Activated T-cell treated with anti-CD3 and anti-CD28 coated beads, Interleukin-2, amount 50 U/mL, for 72 hours (primary cell): Measurements from ENCODE around the gene IGHMBP2. TPM values are rescaled to one million over a fixed set of nuclear protein-coding genes. Genes with fewer than 3 reads are reported as not detected.

Experiments
- ATAC-seq, 2 donors: fragments of 150-1000 bp; cut with Tn5 transposase; replicated peaks in 1 of 2; 2 replicates each; pipeline ENCODE4 v1.10.0; 2021; ENCODE audit warnings: moderate library complexity in 2 of 2, mild to moderate bottlenecking in 1 of 2
- DNase-seq, 2 donors: peaks; one replicate each; pipeline ENCODE4 v3.0.0; 2021 to 2022; ENCODE audit warnings: mixed read lengths in 1 of 2
- H3K27ac Mint-ChIP-seq: one replicate; pipeline ENCODE4 v1.8.0; 2022; ENCODE audit warnings: mild to moderate bottlenecking, moderate library complexity, mixed read lengths
- H3K27me3 Mint-ChIP-seq: one replicate; pipeline ENCODE4 v1.8.0; 2022; ENCODE audit warnings: low read depth, mixed read lengths
- H3K36me3 Mint-ChIP-seq, 2 donors: one replicate each; pipeline ENCODE4 v1.8.0; 2022; ENCODE audit warnings: mixed read lengths in 2 of 2, mild to moderate bottlenecking in 1 of 2; ENCODE audit not compliant: insufficient read depth in 2 of 2
- H3K4me1 Mint-ChIP-seq: one replicate; pipeline ENCODE4 v1.8.0; 2022; ENCODE audit warnings: low read depth, mixed read lengths
- H3K4me3 Mint-ChIP-seq, 2 donors: one replicate each; pipeline ENCODE4 v1.8.0; 2022; ENCODE audit warnings: mild to moderate bottlenecking in 2 of 2, mixed read lengths in 2 of 2, moderate library complexity in 2 of 2
- H3K9me3 Mint-ChIP-seq, 2 donors: one replicate each; pipeline ENCODE4 v1.8.0; 2022; ENCODE audit warnings: mixed read lengths in 2 of 2
- total RNA-seq, 2 donors: library from RNA; stranded (reverse); gene quantifications; one replicate each; pipeline ENCODE4 v1.2.3, GENCODE V29; 2022

Gene IGHMBP2
- total RNA-seq, 2 donors from 2014 or later = 29.2 to 40.6 TPM

DNA sequence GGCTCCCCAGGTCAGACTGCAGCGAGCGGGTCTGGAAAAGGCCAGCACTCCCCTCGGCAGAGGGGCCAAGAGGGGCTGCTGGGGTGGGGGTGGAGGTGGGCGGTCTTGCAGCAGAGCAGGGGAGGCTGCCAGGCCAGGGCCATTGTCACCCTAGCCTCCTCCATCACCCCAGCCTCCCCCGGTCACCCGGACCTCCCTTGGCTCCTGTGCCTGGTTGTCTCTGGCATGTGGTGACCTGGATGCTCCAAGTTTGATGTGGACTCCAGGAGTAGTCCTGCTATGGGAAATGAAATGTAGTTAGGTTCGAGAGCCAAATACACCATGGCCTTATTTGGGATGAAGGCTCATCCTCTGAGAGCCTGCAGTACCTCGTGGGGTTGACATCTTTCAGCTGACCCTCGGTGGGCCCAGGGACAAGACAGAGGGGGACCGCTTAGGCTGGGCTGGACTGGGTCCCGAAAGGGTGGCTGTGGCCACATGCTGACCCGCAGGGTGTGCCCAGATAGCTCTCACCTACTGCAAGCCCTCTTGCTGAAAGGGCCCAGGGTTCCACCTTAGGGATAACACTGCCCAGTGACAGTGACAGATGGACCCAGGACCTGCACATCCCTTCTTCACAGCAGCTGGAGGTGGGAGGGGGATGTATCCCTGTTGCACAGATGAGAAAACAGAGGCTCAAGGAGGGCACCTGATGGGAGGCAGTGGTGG, 53.0 kb downstream of the IGHMBP2 start:
- no peak for ATAC-seq

DNA sequence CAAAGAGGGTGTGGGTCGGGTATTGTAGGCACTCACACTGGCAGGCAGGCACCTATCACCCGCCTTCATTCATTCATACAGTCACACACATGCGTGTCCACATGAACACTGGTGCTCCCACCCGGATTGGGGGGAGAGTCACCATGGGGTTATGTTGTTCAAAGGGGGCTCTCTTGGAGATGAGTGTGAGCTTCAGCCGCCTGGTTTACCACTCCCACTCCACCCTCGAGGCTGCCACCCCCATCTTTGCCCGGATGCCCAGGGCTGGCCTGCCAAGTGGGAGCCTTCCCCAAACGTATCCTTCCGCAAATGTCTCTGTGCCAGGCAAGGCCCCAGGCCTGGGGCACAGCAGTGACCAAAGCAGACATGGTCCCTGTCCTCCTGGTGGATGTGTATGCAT, 54.5 kb downstream of the IGHMBP2 start:
- Mint-ChIP-seq H3K36me3 (no peaks in the 10 kb centered on the region), H3K4me3 (no peak overlapping the region), H3K9me3 (no peaks in the 10 kb centered on the region), H3K4me1 (peaks cover 9% of the 10 kb centered on the region), H3K27me3 (peaks cover 7% of the 10 kb centered on the region), H3K27ac (no peak overlapping the region)
- ATAC-seq = no peak
- no peak for DNase-seq

More for the DNA sequence above, 53.0 kb downstream of the IGHMBP2 start:
- Mint-ChIP-seq H3K27ac (no peak overlapping the region), H3K9me3 (no peaks in the 10 kb centered on the region), H3K4me1 (no peaks in the 10 kb centered on the region), H3K36me3 (no peaks in the 10 kb centered on the region), H3K27me3 (peaks cover 7% of the 10 kb centered on the region), H3K4me3 (no peak overlapping the region)
- DNase-seq = no peak

DNA sequence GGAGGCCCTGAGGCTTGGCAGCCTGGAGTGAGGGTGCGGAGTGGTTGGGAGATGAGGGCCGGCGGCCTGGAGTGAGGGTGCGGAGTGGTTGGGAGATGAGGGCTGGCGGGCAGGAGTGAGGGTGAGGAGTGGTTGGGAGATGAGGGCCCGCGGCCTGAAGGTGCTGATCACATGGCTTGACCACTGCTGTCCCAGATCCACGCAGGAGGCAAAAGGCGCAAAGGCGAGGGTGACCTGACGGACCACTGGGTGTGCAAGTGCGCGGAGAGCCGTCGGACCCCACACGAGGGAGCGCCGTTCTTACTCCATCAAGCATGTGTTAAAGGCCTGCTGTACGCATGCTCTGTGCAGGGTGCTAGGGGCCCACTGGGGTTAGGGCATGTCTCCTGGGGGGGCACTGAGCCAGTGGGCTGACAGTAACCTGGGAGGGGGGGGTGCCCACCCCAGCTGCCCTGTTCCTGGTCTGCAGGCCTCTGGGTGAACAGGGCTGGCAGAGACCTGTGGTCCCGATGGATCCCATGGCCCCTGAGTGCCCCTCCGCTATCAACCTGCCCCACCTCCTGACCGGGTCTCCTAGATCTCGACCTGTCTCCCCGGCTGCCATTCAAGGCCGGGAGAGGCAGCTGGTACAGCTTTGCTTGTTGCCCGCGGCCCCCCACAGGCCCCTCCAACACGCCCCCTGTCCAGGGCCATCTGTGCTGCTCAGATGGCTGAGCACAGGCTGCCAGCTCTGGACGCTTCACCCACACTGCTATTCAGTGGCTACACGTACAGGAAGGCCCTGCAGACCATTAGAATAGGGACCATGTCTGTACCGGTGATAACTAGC, 56.0 kb downstream of the IGHMBP2 start:
- DNase-seq (no peak), ATAC-seq (peak in 1 of 2 donors; percentile 16)
- no peak overlapping the region for H3K27ac Mint-ChIP-seq
- peaks cover 7% of the 10 kb centered on the region for H3K27me3 Mint-ChIP-seq
- no peaks in the 10 kb centered on the region for H3K9me3 Mint-ChIP-seq
- H3K4me3 Mint-ChIP-seq = no peak overlapping the region
- H3K4me1 Mint-ChIP-seq = peaks cover 10% of the 10 kb centered on the region
- peaks cover 0 to 4% of the 10 kb centered on the region in 2 donors for H3K36me3 Mint-ChIP-seq

DNA sequence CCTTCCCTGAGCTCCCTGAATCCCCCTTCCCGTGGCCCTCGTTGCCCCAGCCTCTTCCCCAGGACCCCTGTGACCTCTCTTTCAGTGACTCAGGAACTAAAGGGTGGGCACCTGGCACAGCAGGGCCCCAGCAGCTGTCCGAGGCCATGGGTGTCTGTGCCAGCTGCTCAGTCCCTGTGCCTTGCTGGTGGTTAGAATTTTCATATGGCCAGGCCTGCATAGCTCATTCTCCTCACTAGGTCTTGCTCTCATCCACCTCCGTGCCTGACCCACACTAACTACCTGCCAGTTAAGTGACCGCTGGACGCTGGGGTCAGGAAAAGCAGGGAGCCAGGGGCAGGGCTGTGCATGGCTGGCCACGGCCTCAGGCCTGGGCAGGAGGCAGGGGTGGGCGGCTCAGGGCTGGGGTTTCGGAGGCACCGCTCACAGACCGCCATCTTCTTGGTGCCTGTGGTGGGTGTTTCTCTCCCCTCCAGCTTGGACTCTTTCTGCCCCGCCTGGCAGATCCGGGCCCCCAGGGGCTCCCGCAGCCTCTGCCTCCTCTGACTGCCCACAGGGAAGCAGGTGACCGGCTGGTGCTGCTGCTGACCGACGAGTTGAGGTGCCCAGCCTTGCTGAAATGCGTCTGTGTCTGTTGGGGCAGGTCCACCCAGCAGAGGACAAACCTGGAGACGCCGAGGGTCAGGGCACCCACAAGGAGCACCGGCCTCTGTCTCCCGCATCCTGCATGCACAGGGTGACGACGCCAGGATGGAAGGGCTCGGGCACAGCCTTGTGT, 56.8 kb downstream of the IGHMBP2 start:
- DNase-seq (no peak), ATAC-seq (no peak)
- H3K4me3 Mint-ChIP-seq = no peak overlapping the region
- H3K27me3 Mint-ChIP-seq = peaks cover 7% of the 10 kb centered on the region
- H3K36me3 Mint-ChIP-seq = peaks cover 0 to 4% of the 10 kb centered on the region in 2 donors
- peaks cover 10% of the 10 kb centered on the region for H3K4me1 Mint-ChIP-seq
- H3K27ac Mint-ChIP-seq = no peak overlapping the region
- no peaks in the 10 kb centered on the region for H3K9me3 Mint-ChIP-seq

DNA sequence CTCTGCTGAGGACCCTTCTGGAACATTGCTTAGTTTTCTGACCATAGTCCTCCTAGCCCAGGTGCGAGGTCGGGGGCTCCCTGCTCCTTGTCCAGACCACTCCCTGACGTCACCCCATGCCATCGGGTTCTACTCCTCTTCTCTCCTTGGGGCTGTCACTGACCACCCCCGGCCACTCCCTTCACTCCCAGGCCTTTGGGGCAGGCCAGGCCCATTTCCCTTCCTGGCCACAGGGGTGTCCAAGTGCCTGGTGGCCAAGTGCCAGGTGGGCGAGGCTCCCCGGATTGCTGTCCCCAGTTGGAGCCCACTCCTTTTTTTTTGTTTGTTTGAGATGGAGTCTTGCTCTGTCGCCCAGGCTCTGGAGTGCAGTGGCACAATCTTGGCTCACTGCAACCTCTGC, 57.6 kb downstream of the IGHMBP2 start:
- Mint-ChIP-seq H3K27ac (no peak overlapping the region), H3K4me3 (no peak overlapping the region), H3K4me1 (peaks cover 14% of the 10 kb centered on the region), H3K27me3 (peaks cover 7% of the 10 kb centered on the region), H3K9me3 (no peaks in the 10 kb centered on the region), H3K36me3 (peaks cover 0 to 4% of the 10 kb centered on the region in 2 donors)
- DNase-seq = no peak
- no peak for ATAC-seq

DNA sequence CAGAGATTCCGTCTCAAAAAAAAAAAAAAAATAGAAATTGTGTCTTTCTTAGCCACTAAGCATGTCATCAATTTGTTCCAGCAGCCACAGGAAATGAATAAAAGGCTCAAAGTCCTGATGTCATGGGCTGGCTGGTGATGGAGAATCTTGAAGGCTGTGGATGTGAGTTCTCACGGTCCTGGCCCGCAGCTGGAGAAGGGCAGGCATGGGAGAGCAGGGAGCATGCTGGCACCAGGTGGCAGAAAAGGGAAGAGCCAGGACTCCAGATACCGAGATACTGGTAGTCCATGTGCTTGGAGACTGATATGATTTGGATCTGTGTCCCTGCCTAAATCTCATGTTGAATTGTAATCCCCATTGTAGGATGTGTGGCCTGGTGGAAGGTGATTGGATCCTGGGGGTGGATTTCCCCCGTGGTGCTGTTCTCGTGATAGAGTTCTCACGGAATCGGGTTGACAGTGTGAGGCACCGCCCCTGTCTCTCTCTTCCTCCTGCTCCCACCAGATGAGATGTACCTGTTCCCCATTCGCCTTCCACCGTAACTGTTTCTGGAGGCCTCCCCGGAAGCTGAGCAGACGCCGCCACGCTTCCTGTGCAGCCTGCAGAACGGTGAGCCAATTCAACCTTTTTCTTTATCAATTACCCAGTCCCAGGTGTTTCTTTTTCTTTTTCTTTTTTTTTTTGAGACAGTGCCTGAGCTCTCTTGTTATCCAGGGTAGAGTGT, 59.0 kb downstream of the IGHMBP2 start:
- H3K27me3 Mint-ChIP-seq = no peaks in the 10 kb centered on the region
- peak; percentile 40 to 74 for ATAC-seq
- DNase-seq = peak; percentile 11 to 12
- peaks cover 0 to 4% of the 10 kb centered on the region in 2 donors for H3K36me3 Mint-ChIP-seq
- peak overlapping the region; percentile 21 for H3K27ac Mint-ChIP-seq
- H3K4me1 Mint-ChIP-seq = peaks cover 14% of the 10 kb centered on the region
- peak overlapping the region; percentile 17 to 53 for H3K4me3 Mint-ChIP-seq
- H3K9me3 Mint-ChIP-seq = no peaks in the 10 kb centered on the region

DNA sequence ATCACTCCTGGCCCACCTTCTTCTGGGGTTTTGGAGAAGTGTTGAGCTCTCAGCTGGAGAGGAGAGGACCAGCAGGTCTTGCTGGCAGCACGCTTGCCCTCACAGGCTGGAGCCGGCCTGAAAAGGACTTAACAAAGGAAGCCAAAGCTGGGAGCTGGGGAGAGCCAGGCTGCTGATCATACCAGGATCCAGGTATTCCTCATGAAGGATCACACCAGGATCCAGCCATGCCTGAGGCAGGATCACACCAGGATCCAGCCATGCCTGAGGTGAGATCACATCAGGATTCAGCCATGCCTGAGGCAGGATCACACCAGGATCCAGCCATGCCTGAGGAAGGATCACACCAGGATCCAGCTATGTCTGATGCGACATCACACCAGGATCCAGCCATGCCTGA, 60.1 kb downstream of the IGHMBP2 start:
- no peak overlapping the region for H3K27ac Mint-ChIP-seq
- H3K36me3 Mint-ChIP-seq = peaks cover 0 to 4% of the 10 kb centered on the region in 2 donors
- no peaks in the 10 kb centered on the region for H3K9me3 Mint-ChIP-seq
- peak overlapping the region in 1 of 2 donors; percentile 20 for H3K4me3 Mint-ChIP-seq
- peaks cover 14% of the 10 kb centered on the region for H3K4me1 Mint-ChIP-seq
- no peaks in the 10 kb centered on the region for H3K27me3 Mint-ChIP-seq
- ATAC-seq (no peak), DNase-seq (no peak)

DNA sequence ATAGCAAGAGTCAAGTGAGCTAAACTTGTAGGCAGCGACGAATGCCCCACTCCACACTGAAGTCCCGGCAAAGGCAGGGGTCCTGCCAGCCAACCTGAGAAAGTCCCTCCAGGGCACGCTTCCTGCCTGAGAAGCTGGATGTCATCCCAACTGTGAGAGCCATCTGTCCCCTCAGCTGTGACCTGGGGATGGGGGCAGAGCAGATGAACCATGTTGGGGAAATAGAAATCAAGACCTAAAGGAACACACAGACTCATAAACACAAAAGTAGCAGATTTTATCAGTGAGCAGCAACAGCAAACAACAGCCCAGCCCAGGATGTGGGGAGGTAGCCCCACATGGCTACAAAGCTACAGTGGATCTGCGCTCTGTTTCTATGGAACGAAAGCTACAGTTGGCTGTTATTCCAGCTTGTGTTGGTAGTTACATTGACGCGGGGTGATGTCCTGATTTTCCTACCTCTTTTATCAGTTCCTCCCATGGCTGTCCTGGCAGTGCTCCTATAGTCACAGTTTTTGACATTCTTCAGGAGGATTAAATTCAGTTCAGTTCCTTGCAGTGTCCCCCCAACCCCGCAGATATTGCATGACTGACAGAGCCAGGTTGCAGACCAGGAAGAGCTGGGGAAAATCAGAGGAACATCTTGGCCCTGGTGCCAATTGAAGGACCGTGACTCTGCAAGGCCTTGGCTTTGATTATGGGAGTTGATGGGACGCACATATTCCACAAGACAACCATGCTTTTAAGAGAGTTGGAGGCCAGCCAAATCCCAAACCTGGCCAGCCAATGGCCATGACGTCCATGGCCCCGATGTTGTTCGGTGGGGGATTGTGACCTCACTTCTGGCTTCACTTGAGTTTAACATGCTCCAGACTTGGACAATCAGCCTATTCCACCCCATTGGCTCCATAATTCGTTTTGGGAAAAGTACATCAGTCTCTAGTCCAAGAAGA, 62.5 kb downstream of the IGHMBP2 start:
- H3K9me3 Mint-ChIP-seq = no peaks in the 10 kb centered on the region
- ATAC-seq (no peak), DNase-seq (no peak)
- peaks cover 0 to 4% of the 10 kb centered on the region in 2 donors for H3K36me3 Mint-ChIP-seq
- H3K27ac Mint-ChIP-seq = no peak overlapping the region
- no peak overlapping the region for H3K4me3 Mint-ChIP-seq
- peaks cover 14% of the 10 kb centered on the region for H3K4me1 Mint-ChIP-seq
- no peaks in the 10 kb centered on the region for H3K27me3 Mint-ChIP-seq

DNA sequence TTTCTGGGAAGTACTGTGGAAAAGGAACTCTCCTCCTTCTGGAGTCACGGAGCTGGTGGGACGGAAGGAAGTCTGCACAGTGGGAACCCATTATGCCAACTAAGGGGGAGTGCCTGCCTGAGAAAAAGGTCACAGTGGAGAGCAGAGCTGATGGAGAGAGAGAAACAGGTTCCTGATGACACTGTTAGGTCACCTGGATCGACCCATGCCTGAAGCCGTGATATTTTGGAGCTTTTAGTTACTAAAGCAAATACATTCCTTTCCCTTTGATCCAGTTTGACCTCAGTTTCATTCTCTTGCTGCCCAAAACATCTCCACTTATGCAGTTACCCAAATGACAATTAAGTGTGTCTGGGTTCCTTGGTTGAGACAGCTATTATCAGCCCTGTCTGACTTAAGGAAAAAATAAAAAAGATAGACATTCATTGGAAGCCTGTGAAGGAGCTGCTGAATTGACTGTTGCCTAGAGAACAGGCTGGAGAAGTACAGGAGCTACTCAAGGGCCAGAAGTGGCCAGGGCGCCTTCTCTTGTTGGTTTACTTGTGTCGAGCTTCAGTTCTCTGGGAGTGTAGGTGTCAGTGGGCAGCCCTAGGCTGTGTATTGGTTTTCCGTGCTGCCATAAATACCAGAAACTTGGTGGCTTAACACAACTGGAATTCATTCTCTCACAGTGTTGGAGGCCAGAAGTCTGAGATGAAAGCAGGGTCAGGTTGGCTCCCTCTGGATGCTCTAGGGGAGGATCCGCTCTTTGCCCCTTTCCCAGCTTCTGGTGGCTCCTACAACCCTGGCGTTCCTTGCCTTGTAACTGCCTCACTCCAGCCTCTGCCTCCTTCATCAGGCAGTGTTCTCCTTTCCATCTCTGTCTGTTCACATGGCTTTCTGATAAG, 63.4 kb downstream of the IGHMBP2 start:
- peaks cover 14% of the 10 kb centered on the region for H3K4me1 Mint-ChIP-seq
- ATAC-seq (no peak), DNase-seq (no peak)
- no peaks in the 10 kb centered on the region for H3K9me3 Mint-ChIP-seq
- H3K27ac Mint-ChIP-seq = no peak overlapping the region
- peaks cover 0 to 4% of the 10 kb centered on the region in 2 donors for H3K36me3 Mint-ChIP-seq
- H3K4me3 Mint-ChIP-seq = no peak overlapping the region
- H3K27me3 Mint-ChIP-seq = no peaks in the 10 kb centered on the region

DNA sequence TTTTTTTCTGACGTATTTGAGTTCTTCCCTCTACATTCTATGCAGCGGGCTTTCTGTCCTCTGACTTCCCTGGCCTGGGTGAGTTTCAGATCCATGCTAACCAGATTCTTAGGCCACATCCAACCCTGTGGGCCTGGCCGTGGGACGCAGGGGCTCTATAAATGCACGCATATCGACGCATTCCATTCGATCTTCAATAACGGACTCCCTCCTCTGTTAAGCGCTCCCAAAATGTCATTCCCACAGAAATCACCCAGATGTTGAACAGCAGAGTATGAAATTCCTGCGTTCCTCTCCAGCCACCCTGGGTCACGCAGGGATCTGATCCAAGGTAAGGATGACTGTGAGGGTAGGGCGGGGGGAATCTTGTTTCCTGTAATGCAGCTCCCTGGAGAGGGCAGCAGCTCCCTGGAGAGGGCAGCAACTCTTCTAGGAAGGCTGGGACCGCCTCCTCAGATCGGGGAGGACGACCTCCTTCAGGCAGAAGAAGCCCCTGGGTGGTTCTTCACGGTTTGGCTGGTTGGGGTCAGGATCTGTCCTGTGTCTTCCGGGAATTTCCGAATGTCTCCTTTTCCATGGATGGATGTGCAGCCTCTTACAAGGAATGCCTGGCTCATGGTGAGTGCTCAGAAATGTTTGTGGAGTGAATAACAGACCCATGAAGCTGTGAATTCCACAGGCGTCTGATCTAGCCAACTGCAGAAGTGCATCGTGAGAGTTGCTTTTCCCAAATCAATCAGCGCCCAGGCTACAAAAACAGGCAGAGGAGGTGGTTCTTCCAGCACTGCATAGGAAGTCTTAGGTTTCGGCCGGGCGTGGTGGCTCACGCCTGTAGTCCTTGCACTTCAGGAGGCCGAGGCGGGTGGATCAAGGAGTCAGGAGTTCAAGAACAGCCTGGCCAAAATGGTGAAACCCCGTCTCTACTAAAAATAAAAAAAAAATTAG, 64.9 kb downstream of the IGHMBP2 start:
- Mint-ChIP-seq H3K27me3 (no peaks in the 10 kb centered on the region), H3K27ac (no peak overlapping the region), H3K4me1 (peaks cover 4% of the 10 kb centered on the region), H3K9me3 (no peaks in the 10 kb centered on the region), H3K36me3 (peaks cover 0 to 4% of the 10 kb centered on the region in 2 donors), H3K4me3 (no peak overlapping the region)
- ATAC-seq = no peak
- no peak for DNase-seq
